Lower leg skin (tissue), 3 donors: ENCODE data around the gene MTIF3.

Source experiments
- CTCF ChIP-seq, 3 donors: fragments of 450-650 bp; IDR thresholded peaks; one replicate each; pipeline ENCODE4 v1.5.1; 2016; ENCODE audit warnings: antibody characterized with exemption in 3 of 3, mild to moderate bottlenecking in 3 of 3, moderate library complexity in 2 of 3
- POLR2A ChIP-seq, 2 donors: fragments of 450-650 bp; IDR thresholded peaks; one replicate each; pipeline ENCODE4 v1.6.1; 2016 to 2017; ENCODE audit warnings: antibody characterized with exemption in 2 of 2, mild to moderate bottlenecking in 1 of 2, moderate library complexity in 1 of 2

GRCh38 chr13:27432611-27433210 is 17.7 kb downstream of the MTIF3 start:
- TF ChIP-seq CTCF (IDR thresholded peaks at IDR 0.05) (no peak), POLR2A (IDR thresholded peaks at IDR 0.05) (no peak)
